Endothelial cell of umbilical vein (primary cell): Measurements from ENCODE around the gene QRFP. TPM values are rescaled to one million over a fixed set of nuclear protein-coding genes. Genes with fewer than 3 reads are reported as not detected.

ENCODE experiments used
- BruUV-seq: library from RNA; stranded (reverse); fragments of 400-500 nt; replicated peaks from 2 replicates; lab custom pipeline; 2021; lab: Mats Ljungman, UMichigan
- CTCF ChIA-PET: fragments of 300-600, 350-600 bp; sonication (Branson Sonifier 250); formaldehyde crosslinking; loops from one replicate; lab custom pipeline; 2021; ENCODE audit warnings: antibody characterized with exemption, inconsistent platforms; lab: Charles Lee
- POLR2A ChIA-PET: fragments of 300-600, 350-600 bp; sonication (Branson Sonifier 250); formaldehyde crosslinking; loops from one replicate; lab custom pipeline; 2021; ENCODE audit warnings: antibody characterized with exemption, inconsistent platforms; lab: Charles Lee
- DNase-seq: peaks from one replicate; pipeline ENCODE4 v3.0.0-alpha.2; 2011; ENCODE audit warnings: low read depth, low spot score
- FAIRE-seq: peaks from 2 replicates; lab custom pipeline; 2011; peaks lifted over from hg19 to GRCh38; lab: Jason Lieb, UNC
- H2AFZ ChIP-seq: 2 replicates; pipeline ENCODE4 v1.6.0; 2012; ENCODE audit warnings: low read depth, low read length, control low read depth, inconsistent platforms
- H3K27ac ChIP-seq: 2 replicates; pipeline ENCODE4 v1.5.1; 2011; ENCODE audit warnings: low read depth, mild to moderate bottlenecking, control low read depth, low read length, moderate library complexity; ENCODE audit not compliant: insufficient read depth
- H3K27me3 ChIP-seq, 2 experiments: 2 replicates each; pipeline versions ENCODE4 v1.6.0 to v1.6.1; 2011; ENCODE audit warnings: low read length in 2 of 2, mixed read lengths in 1 of 2; ENCODE audit not compliant: control insufficient read depth in 2 of 2, insufficient read depth in 2 of 2
- H3K36me3 ChIP-seq, 2 experiments: 2 replicates in 1 of 2; 3 replicates in 1 of 2; pipeline ENCODE4 v1.5.1; 2011; ENCODE audit warnings: low read length in 2 of 2, mild to moderate bottlenecking in 1 of 2, moderate library complexity in 1 of 2; ENCODE audit not compliant: control insufficient read depth in 2 of 2, insufficient read depth in 2 of 2; ENCODE audit errors: extremely low read depth in 1 of 2
- H3K4me1 ChIP-seq: 3 replicates; pipeline ENCODE4 v1.5.1; 2011; ENCODE audit warnings: mild to moderate bottlenecking, low read length; ENCODE audit not compliant: control insufficient read depth, insufficient read depth; ENCODE audit errors: extremely low read depth
- H3K4me2 ChIP-seq: 2 replicates; pipeline ENCODE4 v1.6.1; 2011; ENCODE audit warnings: low read length, control low read depth, mixed read lengths; ENCODE audit not compliant: insufficient read depth
- H3K4me3 ChIP-seq, 3 experiments: fragments of 200-600 bp in 1 of 3; sonication (generic), shearing (Covaris generic) in 1 of 3; replicated peaks in 1 of 3; 2 replicates each; pipeline ENCODE4 v1.5.1; 2011 to 2016; ENCODE audit warnings: control low read depth in 3 of 3, low read length in 3 of 3, mild to moderate bottlenecking in 2 of 3, inconsistent platforms in 1 of 3, low read depth in 1 of 3, moderate library complexity in 1 of 3; ENCODE audit not compliant: insufficient read depth in 1 of 3
- H3K79me2 ChIP-seq: 2 replicates; pipeline ENCODE4 v1.6.0; 2012; ENCODE audit warnings: low read length, inconsistent platforms; ENCODE audit not compliant: control insufficient read depth, insufficient read depth
- H3K9ac ChIP-seq: replicated peaks from 2 replicates; pipeline ENCODE3; 2011; ENCODE audit warnings: low read length, control low read depth; ENCODE audit not compliant: insufficient read depth; ENCODE audit errors: extremely low read depth
- H3K9me1 ChIP-seq: replicated peaks from 3 replicates; pipeline ENCODE4 v1.6.0; 2011; ENCODE audit warnings: mild to moderate bottlenecking, low read length; ENCODE audit not compliant: control insufficient read depth, insufficient read depth; ENCODE audit errors: extremely low read depth
- H3K9me3 ChIP-seq: replicated peaks from 2 replicates; pipeline ENCODE4 v1.5.1; 2012; ENCODE audit warnings: low read length, inconsistent platforms; ENCODE audit not compliant: control insufficient read depth, insufficient read depth
- H4K20me1 ChIP-seq: replicated peaks from 2 replicates; pipeline ENCODE3; 2011; ENCODE audit warnings: mild to moderate bottlenecking, low read length; ENCODE audit not compliant: control insufficient read depth, insufficient read depth; ENCODE audit errors: extremely low read depth
- CTCF ChIP-seq, 2 donors: IDR thresholded peaks; 1 replicate in 1 of 2; 2 replicates in 1 of 2; pipeline ENCODE4 v1.5.1; 2011; ENCODE audit warnings: low read length in 2 of 2, mild to moderate bottlenecking in 2 of 2, moderate library complexity in 2 of 2, control low read depth in 1 of 2, inconsistent platforms in 1 of 2, low read depth in 1 of 2; ENCODE audit not compliant: insufficient read depth in 1 of 2; ENCODE audit errors: extremely low read depth in 1 of 2
- MAX ChIP-seq: IDR thresholded peaks from 2 replicates; pipeline ENCODE4 v1.6.1; 2011; ENCODE audit not compliant: insufficient read depth, insufficient read length
- POLR2AphosphoS5 ChIP-seq: IDR thresholded peaks from 2 replicates; pipeline ENCODE4 v1.6.1; 2012; ENCODE audit warnings: low read depth, mild to moderate bottlenecking, control low read depth, low read length, moderate library complexity; ENCODE audit not compliant: insufficient read depth
- dilution Hi-C: fragments of 300-500 bp; cut with MboI; formaldehyde crosslinking; loops from one replicate; pipeline ENCODE4 v1.15.0; 2019; ENCODE audit warnings: low sequenced_read_pairs; ENCODE audit not compliant: extremely low pct_ligation_motif_present
- intact Hi-C: fragments of 100-400 bp; cut with micrococcal nuclease; formaldehyde crosslinking; loops from one replicate; pipeline ENCODE4 v1.10.0; 2022
- polyA plus RNA-seq, 4 experiments: library from polyadenylated mRNA; depleted of rRNA in 3 of 4; stranded (reverse) in 3 of 4; unstranded in 1 of 4; fragments of >200 nt; gene quantifications; 2 replicates each; pipeline versions ENCODE4 v1.2.1 to v1.2.3, GENCODE V29; 2011 to 2012; ENCODE audit warnings: missing spikeins in 1 of 4
- total RNA-seq: library from RNA; stranded (reverse); gene quantifications from 2 replicates; pipeline ENCODE4 v1.2.3, GENCODE V29; 2021

QRFP gene
- total and polyA plus RNA-seq, 2 donors (not counting 3 experiments of a cell fraction or from before 2014, with no cell fraction given) = not detected

DNA sequence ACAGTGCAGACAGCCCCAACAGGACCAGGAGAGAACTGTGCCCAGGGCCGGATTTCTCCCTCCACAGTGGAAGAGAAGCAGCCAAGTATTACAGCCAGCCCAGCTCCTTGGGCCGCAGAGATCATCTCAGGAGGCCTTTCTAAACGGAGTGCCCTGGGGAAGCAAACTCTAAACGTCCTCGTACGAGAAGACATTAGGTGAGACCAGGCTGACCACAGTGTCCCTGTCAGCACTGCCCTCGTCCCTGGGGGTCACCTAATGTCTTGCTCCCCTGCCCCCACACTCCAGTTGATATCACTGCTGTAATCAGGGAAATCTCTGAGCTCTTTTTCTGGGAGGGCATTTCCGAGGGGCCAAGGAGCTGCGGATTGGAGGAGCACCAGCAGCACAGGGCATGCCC lies 6.5 kb downstream of the QRFP start:
- Histone ChIP-seq H3K4me3 (no peak overlapping the region), H4K20me1 (no peaks in the 10 kb centered on the region), H2AFZ (no peak overlapping the region), H3K9me3 (no peaks in the 10 kb centered on the region), H3K27me3 (no peaks in the 10 kb centered on the region), H3K9me1 (no peaks in the 10 kb centered on the region), H3K79me2 (peaks cover 3% of the 10 kb centered on the region), H3K4me2 (no peak overlapping the region), H3K4me1 (no peaks in the 10 kb centered on the region), H3K27ac (no peak overlapping the region), H3K9ac (no peak overlapping the region), H3K36me3 (peaks cover 27 to 52% of the 10 kb centered on the region in 2 experiments)
- TF ChIP-seq POLR2AphosphoS5 = no peak
- no peak for TF ChIP-seq CTCF (IDR thresholded peaks at IDR 0.05; ENCODE audit: extremely low read depth in 1 of 2, insufficient read depth in 1 of 2, low read depth in 1 of 2, low read length in 2 of 2)
- no peak for TF ChIP-seq MAX
- POLR2A ChIA-PET = no interaction called here
- intact Hi-C loops (loop anchor here (5.0 kb wide), 1 partner anchor 157 kb away; no protein-coding TSS in a partner anchor), dilution Hi-C loops (no loop called here)
- BruUV-seq = no TSS peak
- CTCF ChIA-PET = interaction anchor here (0.7 to 2.8 kb wide), 6 partner anchors 23 to 189 kb away, joined by 3 to 23 read pairs (median 3); no protein-coding TSS in a partner anchor
- FAIRE-seq (no peak), DNase-seq (no peak)
